ENCODE results near the gene SUSD4. TPM values are rescaled to one million over a fixed set of nuclear protein-coding genes. Genes with fewer than 3 reads are reported as not detected.

Gene SUSD4
- total RNA-seq, 3 donors from 2014 or later = 0.43 to 0.79 (median 0.77) TPM

DNA sequence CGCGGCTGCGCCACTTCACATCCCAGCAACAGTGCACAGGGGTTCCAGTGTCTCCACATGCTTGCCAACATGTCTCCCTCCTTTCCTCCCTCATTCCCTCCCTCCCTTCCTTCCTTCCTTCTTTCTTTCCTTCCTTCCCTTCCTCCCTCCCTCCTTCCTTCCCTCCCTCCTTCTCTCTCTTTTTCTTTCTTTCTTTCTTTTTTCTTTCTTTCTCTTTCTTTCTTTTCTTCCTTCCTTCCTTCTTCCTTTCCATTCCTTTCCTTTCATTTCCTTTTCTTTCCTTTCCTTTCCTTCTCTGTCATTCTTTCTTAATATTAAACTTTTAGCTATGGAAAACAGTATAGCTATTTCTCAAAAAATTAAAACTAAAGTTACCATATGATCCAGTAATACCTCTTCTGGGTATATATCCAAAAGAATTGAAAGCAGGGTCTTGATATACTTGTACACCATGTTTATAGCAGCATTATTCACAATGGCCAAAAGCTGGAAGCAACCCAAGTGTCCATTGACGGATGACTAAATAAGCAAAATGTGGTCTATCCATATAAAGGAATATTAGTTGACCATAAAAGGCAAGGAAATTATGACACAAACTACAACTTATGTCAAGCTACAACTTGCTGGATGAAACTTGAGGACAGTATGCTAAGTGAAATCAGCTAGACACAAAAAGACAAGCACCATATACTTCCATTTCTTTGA, 165.9 kb downstream of the SUSD4 start:
- no peaks in the 10 kb centered on the region for H3K9me3 ChIP-seq
- no peak overlapping the region for H3K4me3 ChIP-seq
- H3K36me3 ChIP-seq (ENCODE audit: low read depth) = no peaks in the 10 kb centered on the region
- TF ChIP-seq, protein P1, sequence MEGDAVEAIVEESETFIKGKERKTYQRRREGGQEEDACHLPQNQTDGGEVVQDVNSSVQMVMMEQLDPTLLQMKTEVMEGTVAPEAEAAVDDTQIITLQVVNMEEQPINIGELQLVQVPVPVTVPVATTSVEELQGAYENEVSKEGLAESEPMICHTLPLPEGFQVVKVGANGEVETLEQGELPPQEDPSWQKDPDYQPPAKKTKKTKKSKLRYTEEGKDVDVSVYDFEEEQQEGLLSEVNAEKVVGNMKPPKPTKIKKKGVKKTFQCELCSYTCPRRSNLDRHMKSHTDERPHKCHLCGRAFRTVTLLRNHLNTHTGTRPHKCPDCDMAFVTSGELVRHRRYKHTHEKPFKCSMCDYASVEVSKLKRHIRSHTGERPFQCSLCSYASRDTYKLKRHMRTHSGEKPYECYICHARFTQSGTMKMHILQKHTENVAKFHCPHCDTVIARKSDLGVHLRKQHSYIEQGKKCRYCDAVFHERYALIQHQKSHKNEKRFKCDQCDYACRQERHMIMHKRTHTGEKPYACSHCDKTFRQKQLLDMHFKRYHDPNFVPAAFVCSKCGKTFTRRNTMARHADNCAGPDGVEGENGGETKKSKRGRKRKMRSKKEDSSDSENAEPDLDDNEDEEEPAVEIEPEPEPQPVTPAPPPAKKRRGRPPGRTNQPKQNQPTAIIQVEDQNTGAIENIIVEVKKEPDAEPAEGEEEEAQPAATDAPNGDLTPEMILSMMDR (IDR thresholded peaks at IDR 0.05) = no peak
- intact Hi-C loops (cut with DNase I, micrococcal nuclease) = no loop called here
- ATAC-seq = no peak
- no peaks in the 10 kb centered on the region for H3K4me1 ChIP-seq (ENCODE audit: low read depth)
- DNase-seq = no peak

GRCh38 chr1:223189903-223190724, 173.9 kb downstream of the SUSD4 start:
- Histone ChIP-seq H3K4me3 (no peak overlapping the region), H3K9me3 (no peaks in the 10 kb centered on the region), H3K4me1 (ENCODE audit: low read depth) (no peaks in the 10 kb centered on the region), H3K36me3 (ENCODE audit: low read depth) (no peaks in the 10 kb centered on the region)
- DNase-seq (no peak), ATAC-seq (no peak)
- TF ChIP-seq, protein P1 (IDR thresholded peaks at IDR 0.05) = no peak
- intact Hi-C loops (cut with DNase I, micrococcal nuclease) = no loop called here

DNA sequence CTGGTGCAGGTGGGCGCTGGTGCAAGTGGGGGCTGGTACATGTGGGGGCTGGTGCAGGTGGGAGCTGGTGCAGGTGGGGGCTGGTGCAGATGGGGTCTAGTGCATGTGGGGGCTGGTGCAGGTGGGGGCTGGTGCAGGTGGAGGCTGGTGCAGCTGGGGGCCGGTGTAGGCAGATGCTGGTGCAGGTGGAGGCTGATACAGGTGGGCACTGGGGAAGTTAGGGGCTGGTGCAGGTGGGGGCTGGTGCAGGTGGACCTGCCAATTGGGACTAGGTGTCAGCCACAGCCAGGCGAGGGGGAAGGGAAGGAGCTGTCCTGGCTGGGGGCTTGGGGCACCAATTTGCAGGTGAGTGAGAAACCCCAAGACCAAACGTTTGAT, 174.5 kb downstream of the SUSD4 start:
- Histone ChIP-seq H3K4me3 (no peak overlapping the region), H3K4me1 (ENCODE audit: low read depth) (no peaks in the 10 kb centered on the region), H3K36me3 (ENCODE audit: low read depth) (no peaks in the 10 kb centered on the region), H3K9me3 (no peaks in the 10 kb centered on the region)
- DNase-seq (no peak), ATAC-seq (no peak)
- intact Hi-C loops (cut with DNase I, micrococcal nuclease) = no loop called here
- TF ChIP-seq, protein P1 (IDR thresholded peaks at IDR 0.05) = no peak

DNA sequence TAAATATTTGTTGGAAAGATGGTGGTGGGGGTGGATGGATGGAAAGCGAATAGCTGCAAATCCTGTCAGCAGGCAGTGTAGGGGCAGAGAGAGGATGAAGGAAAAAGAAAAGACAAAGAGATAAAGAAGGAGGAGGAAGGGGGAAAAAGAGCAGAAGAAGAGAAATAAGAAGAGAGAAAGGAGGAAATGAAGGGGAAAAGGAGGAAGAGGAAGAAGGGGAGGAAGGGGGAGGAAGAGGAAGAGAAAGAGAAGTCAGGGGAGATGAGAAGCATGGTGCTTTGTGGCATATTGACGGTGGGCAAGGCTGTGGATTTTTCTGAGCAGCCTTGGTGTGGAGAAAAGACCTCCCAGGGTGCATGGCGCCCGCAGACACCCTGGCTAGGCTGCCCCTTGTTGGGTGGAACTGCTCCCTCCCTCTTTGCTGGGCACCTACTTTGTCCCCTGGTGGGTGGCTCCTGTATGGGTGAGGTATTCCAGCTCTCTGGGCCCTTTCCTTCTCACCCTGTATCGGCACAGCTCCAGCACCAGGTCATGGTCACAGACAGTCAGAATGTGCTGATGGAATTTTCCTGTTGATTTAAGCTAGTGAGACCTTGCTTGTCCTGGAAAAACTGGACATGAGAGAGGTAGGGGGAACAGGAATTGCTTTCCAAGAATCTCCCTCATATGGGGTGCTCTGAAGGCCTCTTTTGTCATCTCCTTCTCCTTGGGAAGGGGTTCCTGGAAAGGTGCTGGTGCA, 175.2 kb downstream of the SUSD4 start:
- Histone ChIP-seq H3K4me3 (no peak overlapping the region), H3K4me1 (ENCODE audit: low read depth) (no peaks in the 10 kb centered on the region), H3K9me3 (no peaks in the 10 kb centered on the region), H3K36me3 (ENCODE audit: low read depth) (no peaks in the 10 kb centered on the region)
- TF ChIP-seq, protein P1 (IDR thresholded peaks at IDR 0.05) = no peak
- DNase-seq (no peak), ATAC-seq (no peak)
- intact Hi-C loops (cut with DNase I, micrococcal nuclease) = no loop called here

- DNase-seq (no peak), ATAC-seq (no peak)
- H3K9me3 ChIP-seq = no peaks in the 10 kb centered on the region
- no peaks in the 10 kb centered on the region for H3K4me1 ChIP-seq (ENCODE audit: low read depth)
- H3K36me3 ChIP-seq (ENCODE audit: low read depth) = no peaks in the 10 kb centered on the region
- no peak overlapping the region for H3K4me3 ChIP-seq
- TF ChIP-seq, protein P1 (IDR thresholded peaks at IDR 0.05) = no peak
- intact Hi-C loops (cut with DNase I, micrococcal nuclease) = no loop called here
Observed at GRCh38 chr1:223186800-223187199, 177.2 kb downstream of the SUSD4 start.
